GM12878 (cell line): Measurements from ENCODE around the gene OR5M10. TPM values are rescaled to one million over a fixed set of nuclear protein-coding genes. Genes with fewer than 3 reads are reported as not detected.
"Not testable (repeated sequence)": the region's sequence is repeated elsewhere in the genome, so short reads cannot be mapped to it uniquely, and the experiment has no call there.

Source experiments
- ATAC-seq: fragments of 200-7000 bp; cut with Tn5 transposase; 3 replicates; pipeline ENCODE4 v1.9.1; 2020; ENCODE audit warnings: mild to moderate bottlenecking, moderate library complexity
- BruUV-seq: library from RNA; stranded (reverse); fragments of 400-500 nt; replicated peaks from 2 replicates; lab custom pipeline; 2021; lab: Mats Ljungman, UMichigan
- CTCF ChIA-PET: fragments of 300-600 bp; sonication (Branson Sonifier 250); formaldehyde crosslinking; extraction: SDS; loops from one replicate; lab custom pipeline; 2021; ENCODE audit warnings: inconsistent platforms; lab: Yijun Ruan, JAX
- POLR2A ChIA-PET: fragments of 350-600 bp; formaldehyde crosslinking; extraction: SDS; loops from one replicate; lab custom pipeline; 2021; ENCODE audit warnings: inconsistent platforms; lab: Charles Lee
- RAD21 ChIA-PET: fragments of 300-600 bp; sonication (Branson Sonifier 250); formaldehyde crosslinking; loops from one replicate; lab custom pipeline; 2023; ENCODE audit warnings: antibody characterized with exemption; ENCODE audit not compliant: unreplicated experiment; lab: Charles Lee
- SMC1A ChIA-PET: fragments of 300-600 bp; sonication (Branson Sonifier 250); formaldehyde crosslinking; loops from one replicate; lab custom pipeline; 2023; ENCODE audit not compliant: unreplicated experiment, uncharacterized antibody; lab: Charles Lee
- DNase-seq: peaks from one replicate; pipeline ENCODE4 v3.0.0-alpha.2; 2011; ENCODE audit warnings: low read depth, low spot score
- FAIRE-seq: peaks from 3 replicates; lab custom pipeline; 2011; peaks lifted over from hg19 to GRCh38; lab: Jason Lieb, UNC
- H2AFZ ChIP-seq: 2 replicates; pipeline ENCODE4 v1.6.0; 2011; ENCODE audit warnings: low read depth, low read length, control low read depth; ENCODE audit not compliant: control insufficient read depth
- H3K27ac ChIP-seq: 2 replicates; pipeline ENCODE4 v1.5.1; 2011; ENCODE audit warnings: control low read depth; ENCODE audit not compliant: control insufficient read depth, insufficient read depth
- H3K27me3 ChIP-seq, 2 experiments: replicated peaks in 1 of 2; 2 replicates each; pipeline versions ENCODE4 v1.6.0 to v1.6.1; 2011; ENCODE audit warnings: low read length in 1 of 2; ENCODE audit not compliant: control insufficient read depth in 2 of 2, insufficient read depth in 2 of 2
- H3K36me3 ChIP-seq, 2 experiments: 2 replicates each; pipeline ENCODE4 v1.5.1; 2011; ENCODE audit warnings: low read length in 1 of 2; ENCODE audit not compliant: control insufficient read depth in 2 of 2, insufficient read depth in 2 of 2
- H3K4me1 ChIP-seq: 2 replicates; pipeline ENCODE4 v1.6.1; 2011; ENCODE audit warnings: mild to moderate bottlenecking, low read length, moderate library complexity, mixed read lengths; ENCODE audit not compliant: control insufficient read depth, insufficient read depth
- H3K4me2 ChIP-seq: 2 replicates; pipeline ENCODE4 v1.6.0; 2011; ENCODE audit warnings: control low read depth; ENCODE audit not compliant: control insufficient read depth, insufficient read depth
- H3K4me3 ChIP-seq: fragments of 200-600 bp; sonication (generic); 2 replicates; pipeline ENCODE4 v1.5.1; 2016
- H3K79me2 ChIP-seq: 2 replicates; pipeline ENCODE4 v1.6.0; 2011; ENCODE audit warnings: low read length; ENCODE audit not compliant: control insufficient read depth, insufficient read depth
- H3K9ac ChIP-seq: 2 replicates; pipeline ENCODE4 v1.8.0; 2011; ENCODE audit warnings: low read length, control low read depth, mixed read lengths; ENCODE audit not compliant: control insufficient read depth, insufficient read depth
- H3K9me3 ChIP-seq: replicated peaks from 3 replicates; pipeline ENCODE4 v1.5.1; 2011; ENCODE audit warnings: mild to moderate bottlenecking, low read length; ENCODE audit not compliant: control insufficient read depth, insufficient read depth
- H4K20me1 ChIP-seq: 2 replicates; pipeline ENCODE4 v1.6.0; 2011; ENCODE audit not compliant: control insufficient read depth, insufficient read depth
- NFIC ChIP-seq: IDR thresholded peaks from 2 replicates; pipeline ENCODE4 v1.6.1; 2012; ENCODE audit warnings: low read depth, mild to moderate bottlenecking, inconsistent platforms, low read length, moderate library complexity
- SMC3 ChIP-seq: IDR thresholded peaks from 2 replicates; pipeline ENCODE4 v1.6.1; 2011; ENCODE audit warnings: low read length, improper control_type of control experiment, borderline replicate concordance
- USF2 ChIP-seq: IDR thresholded peaks from 2 replicates; pipeline ENCODE4 v1.6.1; 2011; ENCODE audit warnings: low read depth, low read length, improper control_type of control experiment, borderline replicate concordance
- ZNF217 ChIP-seq: fragments of 450-650 bp; IDR thresholded peaks from 2 replicates; pipeline ENCODE4 v1.6.1; 2017; ENCODE audit warnings: antibody characterized with exemption, mild to moderate bottlenecking
- ZNF24 ChIP-seq: fragments of 450-650 bp; IDR thresholded peaks from 2 replicates; pipeline ENCODE4 v1.6.1; 2017; ENCODE audit warnings: antibody characterized with exemption, mild to moderate bottlenecking
- ZNF687 ChIP-seq: fragments of 450-650 bp; IDR thresholded peaks from 2 replicates; pipeline ENCODE4 v1.6.1; 2017; ENCODE audit warnings: mild to moderate bottlenecking, moderate library complexity
- WGBS: methylation state at CpG from one replicate; pipeline ENCODE4 v1.1.6; 2016; ENCODE audit warnings: low lambda C conversion rate; ENCODE audit not compliant: insufficient replicate concordance, insufficient coverage; ENCODE audit errors: missing lambda C conversion rate; 5-methylcytosine and 5-hydroxymethylcytosine counted together
- in situ Hi-C: fragments of 300-500 bp; cut with MboI; formaldehyde crosslinking; loops from 9 replicates; pipeline ENCODE4 v1.14.3; 2018; ENCODE audit warnings: mixed read lengths
- intact Hi-C: fragments of 100-400 bp; cut with micrococcal nuclease; formaldehyde crosslinking; loops from one replicate; pipeline ENCODE4 v1.14.2; 2022; ENCODE audit not compliant: unreplicated experiment
- polyA plus RNA-seq, 11 experiments: library from polyadenylated mRNA; depleted of rRNA in 4 of 11; unstranded in 6 of 11; stranded (reverse) in 5 of 11; fragments of >200 nt; fragmentation: Nextera tagmentation in 4 of 11; fragmentation: Illumina TruSeq in 1 of 11; extraction: Ambion mirVana in 4 of 11; extraction: Trizol in 1 of 11; gene quantifications; 1 replicate in 1 of 11; 2 replicates in 10 of 11; pipeline versions ENCODE4 v1.2.1 to v1.2.3, GENCODE V29; 2011 to 2016; ENCODE audit warnings: inconsistent platforms in 2 of 11, missing spikeins in 2 of 11, low read depth in 1 of 11
- total RNA-seq, 4 experiments: library from RNA; depleted of rRNA in 3 of 4; stranded (reverse); fragments of >200 nt in 3 of 4; fragmentation: Illumina TruSeq in 1 of 4; extraction: Trizol in 1 of 4; gene quantifications; 2 replicates each; pipeline versions ENCODE4 v1.2.1 to v1.2.3, GENCODE V29; 2013 to 2021
- TF ChIP-seq, protein P1 (sequence below): fragments of 450-650 bp; IDR thresholded peaks from 2 replicates; pipeline ENCODE4 v1.6.1; 2017; ENCODE audit warnings: mild to moderate bottlenecking
- TF ChIP-seq, protein P2 (sequence below): fragments of 450-650 bp; IDR thresholded peaks from 2 replicates; pipeline ENCODE4 v1.6.1; 2018; ENCODE audit warnings: borderline replicate concordance, mild to moderate bottlenecking; ENCODE audit not compliant: partially characterized antibody

The OR5M10 gene
- total and polyA plus RNA-seq, 10 of the 15 experiments (the other 5 are each of a cell fraction or from before 2014, with no cell fraction given), result not detected

DNA sequence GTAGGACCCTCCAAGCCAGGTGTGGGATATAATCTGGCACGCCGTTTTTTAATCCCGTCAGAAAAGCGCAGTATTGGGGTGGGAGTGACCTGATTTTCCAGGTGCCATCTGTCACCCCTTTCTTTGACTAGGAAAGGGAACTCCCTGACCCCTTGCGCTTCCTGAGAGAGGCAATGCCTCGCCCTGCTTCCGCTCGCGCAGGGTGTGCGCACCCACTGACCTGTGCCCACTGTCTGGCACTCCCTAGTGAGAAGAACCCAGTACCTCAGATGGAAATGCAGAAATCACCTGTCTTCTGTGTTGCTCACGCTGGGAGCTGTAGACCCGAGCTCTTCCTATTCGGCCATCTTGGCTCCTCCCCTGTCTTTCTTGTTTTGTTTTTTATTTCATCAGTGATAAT is 22.8 kb downstream of the OR5M10 start:
- CTCF ChIA-PET, SMC1A ChIA-PET, BruUV-seq, H3K4me3 ChIP-seq, H3K9me3 ChIP-seq, FAIRE-seq, H3K36me3 ChIP-seq, H3K9ac ChIP-seq, H4K20me1 ChIP-seq, H3K27me3 ChIP-seq, DNase-seq, H3K27ac ChIP-seq, RAD21 ChIA-PET, H3K4me2 ChIP-seq, POLR2A ChIA-PET, intact Hi-C loops, in situ Hi-C loops, ATAC-seq, H3K4me1 ChIP-seq, H3K79me2 ChIP-seq, H2AFZ ChIP-seq: not testable (repeated sequence)
- WGBS, result 60% methylated on average over 12 of the region's 13 CpGs

GRCh38 chr11:56545531-56545930 is 32.0 kb downstream of the OR5M10 start:
- Histone ChIP-seq H3K79me2 (no peaks in the 10 kb centered on the region), H3K9me3 (no peaks in the 10 kb centered on the region), H3K27ac (no peak overlapping the region), H3K9ac (no peak overlapping the region), H2AFZ (no peak overlapping the region), H3K4me1 (no peaks in the 10 kb centered on the region), H3K4me3 (no peak overlapping the region), H3K27me3 (no peaks in the 10 kb centered on the region), H4K20me1 (no peaks in the 10 kb centered on the region), H3K4me2 (no peak overlapping the region), H3K36me3 (no peaks in the 10 kb centered on the region)
- 7% methylated on average over 5 of the region's 6 CpGs for WGBS
- no TSS peak for BruUV-seq
- POLR2A ChIA-PET, result no interaction called here
- DNase-seq, result no peak
- RAD21 ChIA-PET, result no interaction called here
- no peak for ATAC-seq
- CTCF ChIA-PET, result no interaction called here
- intact Hi-C loops (no loop called here), in situ Hi-C loops (no loop called here)
- no peak for FAIRE-seq
- SMC1A ChIA-PET, result no interaction called here
- TF ChIP-seq ZNF217, result no peak
- no peak for TF ChIP-seq USF2
- TF ChIP-seq NFIC, result no peak
- no peak for TF ChIP-seq ZNF687
- TF ChIP-seq, protein P1, sequence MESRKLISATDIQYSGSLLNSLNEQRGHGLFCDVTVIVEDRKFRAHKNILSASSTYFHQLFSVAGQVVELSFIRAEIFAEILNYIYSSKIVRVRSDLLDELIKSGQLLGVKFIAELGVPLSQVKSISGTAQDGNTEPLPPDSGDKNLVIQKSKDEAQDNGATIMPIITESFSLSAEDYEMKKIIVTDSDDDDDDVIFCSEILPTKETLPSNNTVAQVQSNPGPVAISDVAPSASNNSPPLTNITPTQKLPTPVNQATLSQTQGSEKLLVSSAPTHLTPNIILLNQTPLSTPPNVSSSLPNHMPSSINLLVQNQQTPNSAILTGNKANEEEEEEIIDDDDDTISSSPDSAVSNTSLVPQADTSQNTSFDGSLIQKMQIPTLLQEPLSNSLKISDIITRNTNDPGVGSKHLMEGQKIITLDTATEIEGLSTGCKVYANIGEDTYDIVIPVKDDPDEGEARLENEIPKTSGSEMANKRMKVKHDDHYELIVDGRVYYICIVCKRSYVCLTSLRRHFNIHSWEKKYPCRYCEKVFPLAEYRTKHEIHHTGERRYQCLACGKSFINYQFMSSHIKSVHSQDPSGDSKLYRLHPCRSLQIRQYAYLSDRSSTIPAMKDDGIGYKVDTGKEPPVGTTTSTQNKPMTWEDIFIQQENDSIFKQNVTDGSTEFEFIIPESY, result no peak
- TF ChIP-seq SMC3, result no peak
- TF ChIP-seq, protein P2, sequence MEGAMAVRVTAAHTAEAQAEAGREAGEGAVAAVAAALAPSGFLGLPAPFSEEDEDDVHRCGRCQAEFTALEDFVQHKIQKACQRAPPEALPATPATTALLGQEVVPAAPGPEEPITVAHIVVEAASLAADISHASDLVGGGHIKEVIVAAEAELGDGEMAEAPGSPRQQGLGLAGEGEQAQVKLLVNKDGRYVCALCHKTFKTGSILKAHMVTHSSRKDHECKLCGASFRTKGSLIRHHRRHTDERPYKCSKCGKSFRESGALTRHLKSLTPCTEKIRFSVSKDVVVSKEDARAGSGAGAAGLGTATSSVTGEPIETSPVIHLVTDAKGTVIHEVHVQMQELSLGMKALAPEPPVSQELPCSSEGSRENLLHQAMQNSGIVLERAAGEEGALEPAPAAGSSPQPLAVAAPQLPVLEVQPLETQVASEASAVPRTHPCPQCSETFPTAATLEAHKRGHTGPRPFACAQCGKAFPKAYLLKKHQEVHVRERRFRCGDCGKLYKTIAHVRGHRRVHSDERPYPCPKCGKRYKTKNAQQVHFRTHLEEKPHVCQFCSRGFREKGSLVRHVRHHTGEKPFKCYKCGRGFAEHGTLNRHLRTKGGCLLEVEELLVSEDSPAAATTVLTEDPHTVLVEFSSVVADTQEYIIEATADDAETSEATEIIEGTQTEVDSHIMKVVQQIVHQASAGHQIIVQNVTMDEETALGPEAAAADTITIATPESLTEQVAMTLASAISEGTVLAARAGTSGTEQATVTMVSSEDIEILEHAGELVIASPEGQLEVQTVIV, result no peak
- no peak for TF ChIP-seq ZNF24
